ENCODE data around the gene HTR1E.
"Not testable (repeated sequence)": the region's sequence is repeated elsewhere in the genome, so short reads cannot be mapped to it uniquely, and the experiment has no call there.

The HTR1E gene

GRCh38 chr6:86937219-86938079 is at the start of gene HTR1E:
HTR1E (plus strand) TSS chr6:86937528; CDS start chr6:87015335, 77,807 bp downstream.
- DNase-seq = peak; percentile 32

GRCh38 chr6:86888301-86888700 is 49.0 kb upstream of the HTR1E start:
- DNase-seq = no peak

- not testable (repeated sequence) for DNase-seq
Measured at GRCh38 chr6:86897265-86897664, 40.1 kb upstream of the HTR1E start.

GRCh38 chr6:86913795-86914194 is 23.5 kb upstream of the HTR1E start:
- no peak for DNase-seq

- DNase-seq = no peak
Measured at GRCh38 chr6:86916393-86916792, 20.9 kb upstream of the HTR1E start.

- DNase-seq = not testable (repeated sequence)
Measured at GRCh38 chr6:86927138-86927537, 10.2 kb upstream of the HTR1E start.

GRCh38 chr6:86927859-86928258 is 9.5 kb upstream of the HTR1E start:
- not testable (repeated sequence) for DNase-seq

- no peak for DNase-seq
Measured at GRCh38 chr6:86934365-86934764, 3.0 kb upstream of the HTR1E start.

- DNase-seq = no peak
Measured at GRCh38 chr6:86936834-86937218, 502 bp upstream of the HTR1E start.

GRCh38 chr6:86938814-86939213 is 1.5 kb downstream of the HTR1E start:
- no peak for DNase-seq

GRCh38 chr6:86941461-86941860 is 4.1 kb downstream of the HTR1E start:
- DNase-seq = no peak

GRCh38 chr6:86942769-86943516 is 5.6 kb downstream of the HTR1E start:
- DNase-seq = no peak

- no peak for DNase-seq
Measured at GRCh38 chr6:86943819-86944407, 6.6 kb downstream of the HTR1E start.

GRCh38 chr6:86949771-86950170 is 12.4 kb downstream of the HTR1E start:
- DNase-seq = no peak

- DNase-seq = no peak
Measured at GRCh38 chr6:86952991-86953390, 15.7 kb downstream of the HTR1E start.

GRCh38 chr6:86959656-86960055 is 22.3 kb downstream of the HTR1E start:
- no peak for DNase-seq

GRCh38 chr6:86961455-86962200 is 24.3 kb downstream of the HTR1E start:
- DNase-seq = no peak

- DNase-seq = no peak
Measured at GRCh38 chr6:86963352-86963751, 26.0 kb downstream of the HTR1E start.

- no peak for DNase-seq
Measured at GRCh38 chr6:86964029-86964579, 26.8 kb downstream of the HTR1E start.

- DNase-seq = no peak
Measured at GRCh38 chr6:86966271-86966670, 28.9 kb downstream of the HTR1E start.

- peak; percentile 75 for DNase-seq
Measured at GRCh38 chr6:86969573-86969972, 32.2 kb downstream of the HTR1E start.

- DNase-seq = no peak
Measured at GRCh38 chr6:86973088-86973487, 35.8 kb downstream of the HTR1E start.

GRCh38 chr6:86978251-86978650 is 40.9 kb downstream of the HTR1E start:
- DNase-seq = no peak

Data from hematopoietic multipotent progenitor cell treated with erythropoietin and hydrocortisone succinate and interleukin-3 and kit ligand, for 8 days (in vitro differentiated cells).